ENCODE results near the gene RNLS.

The RNLS gene

GRCh38 chr10:88236121-88236743 lies 346.9 kb downstream of the RNLS start:
- no peak overlapping the region for H2AFZ ChIP-seq (ENCODE audit: low read depth, low read length)
- no peaks in the 10 kb centered on the region for H3K4me1 ChIP-seq (ENCODE audit: low read length)
- no peaks in the 10 kb centered on the region for H3K36me3 ChIP-seq (replicated peaks; ENCODE audit: low read depth, low read length)
- H3K9me3 ChIP-seq (ENCODE audit: insufficient read depth, low read length), result no peaks in the 10 kb centered on the region
- no peaks in the 10 kb centered on the region for H3K79me2 ChIP-seq (ENCODE audit: low read length)
- no peak overlapping the region for H3K4me3 ChIP-seq (ENCODE audit: low read length)
- H3K9ac ChIP-seq (ENCODE audit: low read length), result no peak overlapping the region
- no peak for TF ChIP-seq EZH2phosphoT487 (IDR thresholded peaks at IDR 0.05; ENCODE audit: low read depth)
- TF ChIP-seq, protein P1, sequence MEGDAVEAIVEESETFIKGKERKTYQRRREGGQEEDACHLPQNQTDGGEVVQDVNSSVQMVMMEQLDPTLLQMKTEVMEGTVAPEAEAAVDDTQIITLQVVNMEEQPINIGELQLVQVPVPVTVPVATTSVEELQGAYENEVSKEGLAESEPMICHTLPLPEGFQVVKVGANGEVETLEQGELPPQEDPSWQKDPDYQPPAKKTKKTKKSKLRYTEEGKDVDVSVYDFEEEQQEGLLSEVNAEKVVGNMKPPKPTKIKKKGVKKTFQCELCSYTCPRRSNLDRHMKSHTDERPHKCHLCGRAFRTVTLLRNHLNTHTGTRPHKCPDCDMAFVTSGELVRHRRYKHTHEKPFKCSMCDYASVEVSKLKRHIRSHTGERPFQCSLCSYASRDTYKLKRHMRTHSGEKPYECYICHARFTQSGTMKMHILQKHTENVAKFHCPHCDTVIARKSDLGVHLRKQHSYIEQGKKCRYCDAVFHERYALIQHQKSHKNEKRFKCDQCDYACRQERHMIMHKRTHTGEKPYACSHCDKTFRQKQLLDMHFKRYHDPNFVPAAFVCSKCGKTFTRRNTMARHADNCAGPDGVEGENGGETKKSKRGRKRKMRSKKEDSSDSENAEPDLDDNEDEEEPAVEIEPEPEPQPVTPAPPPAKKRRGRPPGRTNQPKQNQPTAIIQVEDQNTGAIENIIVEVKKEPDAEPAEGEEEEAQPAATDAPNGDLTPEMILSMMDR (IDR thresholded peaks at IDR 0.05; ENCODE audit: low read depth, low read length), result no peak
- H3K27ac ChIP-seq (ENCODE audit: low read length), result no peak overlapping the region
- H3K4me2 ChIP-seq (ENCODE audit: low read length), result no peak overlapping the region
- H4K20me1 ChIP-seq (ENCODE audit: insufficient read depth, low read length), result no peaks in the 10 kb centered on the region
- no peaks in the 10 kb centered on the region for H3K27me3 ChIP-seq (ENCODE audit: low read depth, low read length)

DNA sequence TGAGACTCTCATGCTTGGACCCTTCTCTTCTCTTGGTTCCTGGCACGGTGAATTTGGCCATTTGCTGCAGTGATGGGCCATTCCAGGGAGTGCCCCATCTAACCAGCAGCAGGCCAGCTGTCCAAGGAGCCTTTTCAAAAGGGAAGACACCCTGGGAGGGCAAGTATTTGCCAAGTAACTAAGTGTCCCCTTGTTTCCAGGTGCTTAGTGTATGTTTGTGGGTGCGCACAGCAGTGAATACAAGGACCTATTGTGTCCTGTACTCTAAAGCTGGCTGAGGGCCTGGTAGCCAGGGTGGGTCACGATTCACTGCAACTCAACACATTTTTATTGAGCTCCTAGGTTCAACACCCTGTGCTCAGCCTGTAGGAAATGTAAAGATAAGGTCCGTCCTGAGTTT lies 348.8 kb downstream of the RNLS start:
- Histone ChIP-seq H3K9ac (ENCODE audit: low read length) (no peak overlapping the region), H3K27ac (ENCODE audit: low read length) (no peak overlapping the region), H3K4me3 (ENCODE audit: low read length) (no peak overlapping the region), H3K36me3 (replicated peaks; ENCODE audit: low read depth, low read length) (no peaks in the 10 kb centered on the region), H3K4me2 (ENCODE audit: low read length) (no peak overlapping the region), H3K4me1 (ENCODE audit: low read length) (no peaks in the 10 kb centered on the region), H3K27me3 (ENCODE audit: low read depth, low read length) (no peaks in the 10 kb centered on the region), H3K79me2 (ENCODE audit: low read length) (no peaks in the 10 kb centered on the region), H4K20me1 (ENCODE audit: insufficient read depth, low read length) (no peaks in the 10 kb centered on the region), H2AFZ (ENCODE audit: low read depth, low read length) (no peak overlapping the region), H3K9me3 (ENCODE audit: insufficient read depth, low read length) (no peaks in the 10 kb centered on the region)
- TF ChIP-seq EZH2phosphoT487 (IDR thresholded peaks at IDR 0.05; ENCODE audit: low read depth), result no peak
- TF ChIP-seq, protein P1 (IDR thresholded peaks at IDR 0.05; ENCODE audit: low read depth, low read length), result no peak

DNA sequence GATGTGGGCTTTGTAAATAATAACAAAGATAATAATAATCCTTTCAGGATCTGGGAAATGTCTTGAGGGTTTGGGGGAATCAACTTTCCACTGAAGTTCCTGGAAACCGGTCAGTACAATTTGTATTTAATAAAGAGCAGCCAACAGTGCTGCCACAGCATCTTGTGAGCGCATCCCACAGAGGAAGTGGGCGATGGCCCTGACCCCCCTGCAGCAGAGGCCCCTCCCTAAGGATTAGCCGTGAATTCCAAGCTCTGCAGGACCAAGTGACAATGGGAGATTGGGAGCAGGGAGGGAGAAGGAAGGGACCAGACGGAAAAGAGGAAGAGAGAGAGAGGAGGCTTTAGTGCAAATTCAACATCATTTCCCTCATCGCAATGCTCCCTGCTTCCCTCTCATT lies 349.2 kb downstream of the RNLS start:
- no peaks in the 10 kb centered on the region for H3K4me1 ChIP-seq (ENCODE audit: low read length)
- no peaks in the 10 kb centered on the region for H3K79me2 ChIP-seq (ENCODE audit: low read length)
- H2AFZ ChIP-seq (ENCODE audit: low read depth, low read length), result no peak overlapping the region
- no peaks in the 10 kb centered on the region for H4K20me1 ChIP-seq (ENCODE audit: insufficient read depth, low read length)
- H3K9me3 ChIP-seq (ENCODE audit: insufficient read depth, low read length), result no peaks in the 10 kb centered on the region
- H3K36me3 ChIP-seq (replicated peaks; ENCODE audit: low read depth, low read length), result no peaks in the 10 kb centered on the region
- no peak overlapping the region for H3K4me2 ChIP-seq (ENCODE audit: low read length)
- TF ChIP-seq, protein P1 (IDR thresholded peaks at IDR 0.05; ENCODE audit: low read depth, low read length), result no peak
- TF ChIP-seq EZH2phosphoT487 (IDR thresholded peaks at IDR 0.05; ENCODE audit: low read depth), result no peak
- H3K9ac ChIP-seq (ENCODE audit: low read length), result no peak overlapping the region
- H3K27ac ChIP-seq (ENCODE audit: low read length), result no peak overlapping the region
- H3K4me3 ChIP-seq (ENCODE audit: low read length), result no peak overlapping the region
- H3K27me3 ChIP-seq (ENCODE audit: low read depth, low read length), result no peaks in the 10 kb centered on the region

DNA sequence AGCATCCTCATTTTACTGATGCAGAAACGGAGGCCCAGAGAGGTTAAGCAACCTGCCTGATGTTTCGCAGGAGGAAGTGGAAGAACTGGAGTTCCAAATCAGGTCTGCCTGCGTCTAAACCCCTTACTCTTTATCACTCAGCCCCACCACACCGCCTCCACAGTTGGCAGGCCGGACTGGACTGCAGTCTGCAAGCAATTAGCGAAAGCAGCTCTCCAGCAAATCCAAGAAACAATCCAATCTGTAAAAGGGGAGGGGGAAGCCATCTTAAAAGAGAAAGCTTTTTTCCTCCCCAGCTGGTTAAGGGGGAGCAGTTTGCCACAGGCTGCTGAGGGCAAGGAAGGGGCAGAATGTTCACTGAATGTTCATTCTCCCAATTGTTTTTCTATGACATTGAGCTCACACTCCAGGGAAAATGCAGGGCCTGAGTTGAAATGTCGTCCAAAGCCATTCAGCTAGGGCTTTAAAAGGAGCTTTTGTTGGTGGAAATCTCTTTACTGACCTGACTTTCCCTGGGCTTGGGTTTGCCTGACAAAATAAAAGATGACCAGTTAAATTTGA lies 350.1 kb downstream of the RNLS start:
- H3K79me2 ChIP-seq (ENCODE audit: low read length), result no peaks in the 10 kb centered on the region
- H3K4me1 ChIP-seq (ENCODE audit: low read length), result no peaks in the 10 kb centered on the region
- no peaks in the 10 kb centered on the region for H3K36me3 ChIP-seq (replicated peaks; ENCODE audit: low read depth, low read length)
- no peak for TF ChIP-seq EZH2phosphoT487 (IDR thresholded peaks at IDR 0.05; ENCODE audit: low read depth)
- TF ChIP-seq, protein P1 (IDR thresholded peaks at IDR 0.05; ENCODE audit: low read depth, low read length), result no peak
- H2AFZ ChIP-seq (ENCODE audit: low read depth, low read length), result no peak overlapping the region
- H3K4me3 ChIP-seq (ENCODE audit: low read length), result no peak overlapping the region
- H3K9me3 ChIP-seq (ENCODE audit: insufficient read depth, low read length), result no peaks in the 10 kb centered on the region
- no peak overlapping the region for H3K27ac ChIP-seq (ENCODE audit: low read length)
- H4K20me1 ChIP-seq (ENCODE audit: insufficient read depth, low read length), result no peaks in the 10 kb centered on the region
- no peak overlapping the region for H3K4me2 ChIP-seq (ENCODE audit: low read length)
- H3K27me3 ChIP-seq (ENCODE audit: low read depth, low read length), result no peaks in the 10 kb centered on the region
- no peak overlapping the region for H3K9ac ChIP-seq (ENCODE audit: low read length)
